Measurements from ENCODE around the gene OR8B2. TPM values are rescaled to one million over a fixed set of nuclear protein-coding genes. Genes with fewer than 3 reads are reported as not detected.

OR8B2 gene
- total RNA-seq, 1 experiment from 2014 or later = not detected

GRCh38 chr11:124346311-124346955 lies 37.9 kb downstream of the OR8B2 start:
- Mint-ChIP-seq H3K4me1 (ENCODE audit: low read depth, unreplicated experiment) (no peaks in the 10 kb centered on the region), H3K9me3 (ENCODE audit: unreplicated experiment) (no peaks in the 10 kb centered on the region), H3K27me3 (ENCODE audit: insufficient read depth, unreplicated experiment) (peaks cover 11% of the 10 kb centered on the region), H3K4me3 (ENCODE audit: unreplicated experiment) (no peak overlapping the region), H3K36me3 (ENCODE audit: insufficient read depth, unreplicated experiment) (no peaks in the 10 kb centered on the region), H3K27ac (ENCODE audit: unreplicated experiment) (no peak overlapping the region)
- Histone ChIP-seq H3K4me3 (ENCODE audit: low read depth, low read length) (no peak overlapping the region), H3K27me3 (replicated peaks; ENCODE audit: control insufficient read depth, insufficient read depth, low read length) (no peaks in the 10 kb centered on the region), H3K4me1 (no peaks in the 10 kb centered on the region), H3K9me3 (no peaks in the 10 kb centered on the region), H3K36me3 (ENCODE audit: control insufficient read depth, insufficient read depth, low read length) (no peaks in the 10 kb centered on the region)
- ChIA-PET POLR2A (no interaction called here), CTCF (no interaction called here)
- no peak for DNase-seq
- intact Hi-C loops (cut with micrococcal nuclease; ENCODE audit: unreplicated experiment) = no loop called here
- BruUV-seq (replicated peaks) = no TSS peak
- no peak for TF ChIP-seq CTCF (IDR thresholded peaks at IDR 0.05; ENCODE audit: insufficient read depth in 1 of 2, low read depth in 1 of 2, low read length in 1 of 2, severe bottlenecking in 1 of 2, unreplicated experiment in 1 of 2)

GRCh38 chr11:124344346-124344745 lies 40.0 kb downstream of the OR8B2 start:
- ChIA-PET POLR2A (no interaction called here), CTCF (no interaction called here)
- DNase-seq = no peak
- Mint-ChIP-seq H3K36me3 (ENCODE audit: insufficient read depth, unreplicated experiment) (no peaks in the 10 kb centered on the region), H3K4me3 (ENCODE audit: unreplicated experiment) (no peak overlapping the region), H3K27me3 (ENCODE audit: insufficient read depth, unreplicated experiment) (peaks cover 15% of the 10 kb centered on the region), H3K9me3 (ENCODE audit: unreplicated experiment) (no peaks in the 10 kb centered on the region), H3K27ac (ENCODE audit: unreplicated experiment) (no peak overlapping the region), H3K4me1 (ENCODE audit: low read depth, unreplicated experiment) (no peaks in the 10 kb centered on the region)
- Histone ChIP-seq H3K36me3 (ENCODE audit: control insufficient read depth, insufficient read depth, low read length) (no peaks in the 10 kb centered on the region), H3K27me3 (replicated peaks; ENCODE audit: control insufficient read depth, insufficient read depth, low read length) (no peaks in the 10 kb centered on the region), H3K9me3 (no peaks in the 10 kb centered on the region), H3K4me3 (ENCODE audit: low read depth, low read length) (no peak overlapping the region), H3K4me1 (no peaks in the 10 kb centered on the region)
- BruUV-seq (replicated peaks) = no TSS peak
- intact Hi-C loops (cut with micrococcal nuclease; ENCODE audit: unreplicated experiment) = no loop called here
- TF ChIP-seq CTCF (IDR thresholded peaks at IDR 0.05; ENCODE audit: insufficient read depth in 1 of 2, low read depth in 1 of 2, low read length in 1 of 2, severe bottlenecking in 1 of 2, unreplicated experiment in 1 of 2) = no peak

GRCh38 chr11:124340142-124340447 lies 44.2 kb downstream of the OR8B2 start:
- POLR2A ChIA-PET = no interaction called here

More at GRCh38 chr11:124340142-124340447, 44.2 kb downstream of the OR8B2 start:
- no peaks in the 10 kb centered on the region for H3K27me3 ChIP-seq (replicated peaks; ENCODE audit: control insufficient read depth, insufficient read depth, low read length)
- no peaks in the 10 kb centered on the region for H3K4me1 ChIP-seq
- Mint-ChIP-seq H3K9me3 (ENCODE audit: unreplicated experiment) (no peaks in the 10 kb centered on the region), H3K27ac (ENCODE audit: unreplicated experiment) (no peak overlapping the region), H3K36me3 (ENCODE audit: insufficient read depth, unreplicated experiment) (no peaks in the 10 kb centered on the region), H3K4me1 (ENCODE audit: low read depth, unreplicated experiment) (no peaks in the 10 kb centered on the region), H3K4me3 (ENCODE audit: unreplicated experiment) (no peak overlapping the region), H3K27me3 (ENCODE audit: insufficient read depth, unreplicated experiment) (peaks cover 4% of the 10 kb centered on the region)
- BruUV-seq (replicated peaks) = no TSS peak
- no peak for DNase-seq
- no peaks in the 10 kb centered on the region for H3K36me3 ChIP-seq (ENCODE audit: control insufficient read depth, insufficient read depth, low read length)
- intact Hi-C loops (cut with micrococcal nuclease; ENCODE audit: unreplicated experiment) = no loop called here
- CTCF ChIA-PET = no interaction called here
- TF ChIP-seq CTCF (IDR thresholded peaks at IDR 0.05; ENCODE audit: insufficient read depth in 1 of 2, low read depth in 1 of 2, low read length in 1 of 2, severe bottlenecking in 1 of 2, unreplicated experiment in 1 of 2) = no peak
- peaks cover 3% of the 10 kb centered on the region; the same call in 1 of the 2 replicates for H3K9me3 ChIP-seq
- H3K4me3 ChIP-seq (ENCODE audit: low read depth, low read length) = no peak overlapping the region

Measured in Caco-2 (cell line).